Nephron progenitor cell (in vitro differentiated cells): Measurements from ENCODE around the gene FOXP1.

Experiments
- DNase-seq: peaks from one replicate; pipeline ENCODE4 v3.0.0; 2021
- H3K27ac Mint-ChIP-seq: 2 replicates; pipeline ENCODE4 v1.8.0; 2021; ENCODE audit warnings: mild to moderate bottlenecking, moderate library complexity, mixed read lengths
- H3K27me3 Mint-ChIP-seq: 2 replicates; pipeline ENCODE4 v1.8.0; 2021; ENCODE audit warnings: mild to moderate bottlenecking, low read depth, mixed read lengths; ENCODE audit not compliant: poor library complexity
- H3K36me3 Mint-ChIP-seq: 2 replicates; pipeline ENCODE4 v1.8.0; 2021; ENCODE audit warnings: low read depth, mixed read lengths
- H3K4me1 Mint-ChIP-seq: 2 replicates; pipeline ENCODE4 v1.8.0; 2021; ENCODE audit warnings: mixed read lengths
- H3K4me3 Mint-ChIP-seq: 2 replicates; pipeline ENCODE4 v1.8.0; 2021; ENCODE audit warnings: mild to moderate bottlenecking, moderate library complexity, mixed read lengths
- H3K9me3 Mint-ChIP-seq: 2 replicates; pipeline ENCODE4 v1.8.0; 2021; ENCODE audit warnings: mild to moderate bottlenecking, moderate library complexity, mixed read lengths
- TF ChIP-seq, protein P1 (sequence below): fragments of 200-600 bp; sonication (generic); IDR thresholded peaks from 2 replicates; pipeline ENCODE4 v1.5.0; 2021; ENCODE audit warnings: antibody characterized with exemption

The FOXP1 gene

DNA sequence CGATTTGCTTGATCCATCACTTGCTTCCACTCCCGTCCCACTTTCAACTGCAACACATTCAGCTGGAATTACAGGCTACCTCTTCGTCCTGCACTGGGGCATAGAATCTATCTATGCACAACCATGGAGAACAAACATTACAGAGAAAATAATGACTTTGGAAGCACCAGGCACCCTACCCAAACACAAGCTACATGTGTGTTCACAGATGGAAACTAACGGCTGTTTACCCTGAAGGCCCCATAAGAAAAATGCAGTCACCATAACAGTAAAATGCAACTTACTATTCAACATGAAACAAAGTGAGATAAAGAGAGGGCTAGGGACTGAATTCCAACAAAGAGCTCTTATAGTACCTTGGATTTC lies 496.8 kb downstream of the FOXP1 start:
- H3K4me3 Mint-ChIP-seq: no peak overlapping the region

DNA sequence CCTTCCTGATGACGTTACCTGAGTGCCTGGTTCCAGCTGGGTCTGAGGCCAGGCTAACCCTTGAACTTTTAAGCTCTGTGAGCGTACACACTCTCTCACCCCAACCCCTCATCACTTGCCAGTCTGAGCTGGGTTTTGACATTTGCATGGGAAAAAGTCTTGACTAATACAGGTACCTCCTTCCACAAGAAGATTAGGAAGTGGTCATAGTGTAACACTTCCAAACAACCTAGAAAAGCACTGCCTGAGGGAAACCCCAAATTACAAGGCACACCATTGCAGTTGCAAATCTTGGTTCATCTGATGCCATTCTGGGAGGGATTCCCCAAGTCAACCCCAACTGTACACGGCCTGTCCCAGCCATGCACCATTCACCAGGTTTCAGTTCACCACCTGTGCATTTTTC lies 499.8 kb downstream of the FOXP1 start:
- Mint-ChIP-seq H3K36me3 (peaks cover 25% of the 10 kb centered on the region), H3K9me3 (peaks cover 3% of the 10 kb centered on the region), H3K27me3 (peaks cover 4% of the 10 kb centered on the region), H3K4me1 (peaks cover 23% of the 10 kb centered on the region), H3K27ac (peak overlapping the region; percentile 97), H3K4me3 (no peak overlapping the region)
- TF ChIP-seq, protein P1, sequence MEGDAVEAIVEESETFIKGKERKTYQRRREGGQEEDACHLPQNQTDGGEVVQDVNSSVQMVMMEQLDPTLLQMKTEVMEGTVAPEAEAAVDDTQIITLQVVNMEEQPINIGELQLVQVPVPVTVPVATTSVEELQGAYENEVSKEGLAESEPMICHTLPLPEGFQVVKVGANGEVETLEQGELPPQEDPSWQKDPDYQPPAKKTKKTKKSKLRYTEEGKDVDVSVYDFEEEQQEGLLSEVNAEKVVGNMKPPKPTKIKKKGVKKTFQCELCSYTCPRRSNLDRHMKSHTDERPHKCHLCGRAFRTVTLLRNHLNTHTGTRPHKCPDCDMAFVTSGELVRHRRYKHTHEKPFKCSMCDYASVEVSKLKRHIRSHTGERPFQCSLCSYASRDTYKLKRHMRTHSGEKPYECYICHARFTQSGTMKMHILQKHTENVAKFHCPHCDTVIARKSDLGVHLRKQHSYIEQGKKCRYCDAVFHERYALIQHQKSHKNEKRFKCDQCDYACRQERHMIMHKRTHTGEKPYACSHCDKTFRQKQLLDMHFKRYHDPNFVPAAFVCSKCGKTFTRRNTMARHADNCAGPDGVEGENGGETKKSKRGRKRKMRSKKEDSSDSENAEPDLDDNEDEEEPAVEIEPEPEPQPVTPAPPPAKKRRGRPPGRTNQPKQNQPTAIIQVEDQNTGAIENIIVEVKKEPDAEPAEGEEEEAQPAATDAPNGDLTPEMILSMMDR: no peak
- DNase-seq: no peak

More for the DNA sequence above, 496.8 kb downstream of the FOXP1 start:
- H3K27ac Mint-ChIP-seq: peak overlapping the region; percentile 16
- H3K4me1 Mint-ChIP-seq: peaks cover 17% of the 10 kb centered on the region
- H3K36me3 Mint-ChIP-seq: peaks cover 41% of the 10 kb centered on the region
- H3K27me3 Mint-ChIP-seq: no peaks in the 10 kb centered on the region
- DNase-seq: no peak
- H3K9me3 Mint-ChIP-seq: peaks cover 3% of the 10 kb centered on the region
- TF ChIP-seq, protein P1: no peak

DNA sequence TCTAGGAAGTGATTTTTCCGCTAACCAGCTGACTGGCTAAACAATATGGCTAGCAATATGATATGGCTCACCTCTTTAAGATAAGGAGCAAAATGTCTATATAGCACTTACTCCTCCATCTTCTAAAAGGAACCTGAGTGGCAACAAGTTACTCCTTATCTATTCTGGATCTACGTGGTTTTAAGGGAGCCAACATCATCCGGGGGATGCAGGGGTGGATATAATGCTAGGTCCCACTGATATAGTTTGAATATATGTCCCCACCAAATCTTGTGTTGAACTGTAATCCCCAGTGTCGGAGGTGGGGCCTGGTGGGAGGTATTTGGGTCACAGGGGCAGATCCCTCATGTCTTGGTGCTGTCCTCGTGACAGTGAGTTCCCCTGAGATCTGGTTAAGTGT lies 500.7 kb downstream of the FOXP1 start:
- TF ChIP-seq, protein P1: no peak
- peaks cover 25% of the 10 kb centered on the region for H3K4me1 Mint-ChIP-seq
- H3K36me3 Mint-ChIP-seq: peaks cover 25% of the 10 kb centered on the region
- H3K27me3 Mint-ChIP-seq: peaks cover 4% of the 10 kb centered on the region
- peaks cover 3% of the 10 kb centered on the region for H3K9me3 Mint-ChIP-seq
- H3K27ac Mint-ChIP-seq: peak overlapping the region; percentile 97
- DNase-seq: no peak
- no peak overlapping the region for H3K4me3 Mint-ChIP-seq

DNA sequence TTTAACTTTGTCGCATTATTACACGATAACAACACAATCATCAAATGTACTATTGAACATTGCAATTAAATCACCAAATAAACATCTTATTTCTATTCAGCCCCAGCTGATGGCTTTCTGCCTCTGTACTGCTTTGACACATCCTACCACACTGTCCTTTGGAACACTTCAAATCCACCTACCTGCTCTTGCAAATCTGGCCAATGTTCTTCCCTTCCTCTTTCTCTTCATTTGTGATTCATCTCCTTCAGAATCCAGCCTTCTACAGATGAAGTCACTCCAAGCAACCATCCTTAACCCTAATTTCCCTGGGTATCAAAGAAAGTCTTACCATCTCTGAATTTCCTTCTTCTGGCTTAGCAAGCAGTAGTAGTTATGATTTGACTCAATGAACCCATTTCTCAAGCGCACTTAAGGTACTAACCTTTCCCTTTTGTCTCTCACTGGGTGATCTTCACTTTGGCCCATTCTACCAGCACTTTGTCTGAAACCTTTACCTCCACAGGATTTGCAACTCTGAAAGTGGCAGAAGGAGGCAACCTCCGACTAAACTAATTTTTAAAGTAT lies 502.9 kb downstream of the FOXP1 start:
- H3K27me3 Mint-ChIP-seq: peaks cover 4% of the 10 kb centered on the region
- TF ChIP-seq, protein P1: no peak
- H3K4me3 Mint-ChIP-seq: no peak overlapping the region
- H3K36me3 Mint-ChIP-seq: peaks cover 15% of the 10 kb centered on the region
- peaks cover 41% of the 10 kb centered on the region for H3K4me1 Mint-ChIP-seq
- H3K27ac Mint-ChIP-seq: no peak overlapping the region
- no peak for DNase-seq
- peaks cover 3% of the 10 kb centered on the region for H3K9me3 Mint-ChIP-seq

DNA sequence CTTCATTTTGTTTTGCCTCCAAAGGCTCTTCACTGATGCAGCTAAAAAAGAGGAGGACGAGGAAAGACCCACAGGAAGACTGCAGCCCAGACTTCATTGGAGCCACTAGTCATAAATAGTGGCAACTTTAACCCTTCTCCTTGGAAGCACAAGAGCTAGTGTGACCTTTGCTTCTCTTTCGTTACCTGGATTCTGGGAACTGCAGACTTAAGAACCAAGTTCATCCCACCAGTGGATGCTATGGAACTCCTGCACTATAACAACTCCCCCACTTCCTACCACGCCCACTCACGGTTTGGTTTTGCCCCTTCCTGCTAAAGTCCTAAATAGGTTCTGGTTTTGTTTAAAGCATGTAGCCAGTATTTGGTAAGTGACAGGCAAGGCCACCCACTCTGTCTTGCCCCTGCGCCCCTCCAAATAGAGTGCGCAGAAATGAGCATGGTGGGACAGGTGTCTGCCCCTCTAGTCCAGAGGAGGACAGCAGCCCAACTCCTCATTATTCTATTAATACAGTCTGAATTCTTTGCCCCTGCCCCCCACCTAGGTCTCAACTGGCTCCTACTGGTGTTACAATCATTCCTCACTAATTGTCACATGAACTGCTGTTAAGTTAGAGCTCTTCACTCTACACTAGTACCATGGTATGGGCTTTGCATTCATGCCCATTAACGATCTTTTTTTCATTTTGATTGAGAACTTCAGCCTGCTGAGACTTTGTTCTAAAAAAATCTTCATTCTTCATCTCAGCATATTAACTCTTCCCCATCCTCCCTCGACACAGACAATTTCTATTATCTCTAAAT lies 504.6 kb downstream of the FOXP1 start:
- Mint-ChIP-seq H3K9me3 (peaks cover 3% of the 10 kb centered on the region), H3K4me1 (peaks cover 44% of the 10 kb centered on the region), H3K27me3 (peaks cover 4% of the 10 kb centered on the region), H3K27ac (peak overlapping the region; percentile 31), H3K4me3 (no peak overlapping the region), H3K36me3 (peaks cover 11% of the 10 kb centered on the region)
- TF ChIP-seq, protein P1: no peak
- DNase-seq: no peak
